GM15510 (cell line): ENCODE results near the gene GPR17.

ENCODE experiments used
- POLR2A ChIP-seq: IDR thresholded peaks from 3 replicates; pipeline ENCODE4 v1.6.1; 2011; ENCODE audit warnings: borderline replicate concordance; ENCODE audit not compliant: insufficient read length; ENCODE audit errors: extremely low read depth

Gene GPR17

GRCh38 chr2:127645395-127646291, at the start of gene GPR17:
Gene GPR17, plus strand, starts transcription at chr2:127646153. Its CDS starts 4,583 bp downstream, at chr2:127650736.
- no peak for TF ChIP-seq POLR2A

GRCh38 chr2:127596311-127597045, 49.5 kb upstream of the GPR17 start:
- no peak for TF ChIP-seq POLR2A

GRCh38 chr2:127597046-127597983, 48.6 kb upstream of the GPR17 start:
- no peak for TF ChIP-seq POLR2A

GRCh38 chr2:127597984-127598380, 48.0 kb upstream of the GPR17 start:
- TF ChIP-seq POLR2A = no peak

GRCh38 chr2:127598711-127599110, 47.2 kb upstream of the GPR17 start:
- TF ChIP-seq POLR2A = no peak

- TF ChIP-seq POLR2A = no peak
These were observed 46.7 kb upstream of the GPR17 start for GRCh38 chr2:127599211-127599610.

- no peak for TF ChIP-seq POLR2A
These were observed 41.0 kb upstream of the GPR17 start for GRCh38 chr2:127604986-127605385.

- TF ChIP-seq POLR2A = no peak
These were observed 40.2 kb upstream of the GPR17 start for GRCh38 chr2:127605691-127606263.

GRCh38 chr2:127606625-127607398, 39.1 kb upstream of the GPR17 start:
- no peak for TF ChIP-seq POLR2A

GRCh38 chr2:127607399-127607908, 38.5 kb upstream of the GPR17 start:
- no peak for TF ChIP-seq POLR2A

GRCh38 chr2:127608061-127609030, 37.6 kb upstream of the GPR17 start:
- no peak for TF ChIP-seq POLR2A

- no peak for TF ChIP-seq POLR2A
These were observed 36.8 kb upstream of the GPR17 start for GRCh38 chr2:127609031-127609751.
